ENCODE measurements around the gene AMY1B.
"Not testable (repeated sequence)": the region's sequence is repeated elsewhere in the genome, so short reads cannot be mapped to it uniquely, and the experiment has no call there.

Gene AMY1B

DNA sequence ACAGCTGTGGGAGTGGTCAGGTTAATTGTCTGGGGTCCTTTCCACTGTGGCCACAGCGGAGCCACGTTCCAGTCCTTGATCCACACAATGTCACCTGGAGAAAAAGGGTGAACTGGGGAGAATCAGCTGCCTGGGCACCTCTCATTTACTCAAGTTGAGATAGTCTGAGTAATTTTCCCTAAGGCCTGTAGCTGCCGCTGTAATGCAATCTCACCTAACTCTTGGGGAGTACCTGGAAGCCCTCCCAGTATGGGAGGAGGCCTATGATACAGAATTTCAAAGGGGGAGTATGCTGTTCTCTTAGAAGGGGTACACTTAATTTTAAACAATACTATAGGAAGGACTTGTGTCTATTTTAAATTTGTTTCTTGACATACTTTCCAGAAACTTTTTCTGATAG is 45.7 kb downstream of the AMY1B start:
- DNase-seq; H3K36me3 Mint-ChIP-seq (ENCODE audit: low read depth); H3K9me3 Mint-ChIP-seq; H3K27me3 Mint-ChIP-seq (ENCODE audit: low read depth, poor library complexity); H3K4me1 Mint-ChIP-seq; H3K27ac Mint-ChIP-seq; H3K4me3 Mint-ChIP-seq: not testable (repeated sequence)

DNA sequence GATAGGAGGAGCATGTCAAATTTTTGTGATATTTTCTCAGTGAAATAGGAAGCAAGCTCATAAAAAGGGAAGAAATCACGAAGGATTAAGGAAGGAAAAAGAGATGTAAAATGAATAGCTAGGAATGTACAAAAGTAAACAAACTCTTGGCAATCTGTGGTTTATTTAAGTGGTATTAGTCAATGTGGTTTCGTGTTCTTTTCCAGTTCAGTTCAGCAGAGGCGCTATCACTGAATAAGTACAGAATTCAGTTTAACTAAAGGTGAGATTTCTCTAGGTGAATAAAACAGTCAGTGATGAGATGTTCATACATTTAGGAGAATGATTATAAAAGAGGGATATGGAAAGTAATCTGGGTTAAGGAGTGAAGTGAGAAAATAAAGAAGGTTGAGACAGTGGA is 52.1 kb downstream of the AMY1B start:
- H3K4me3 Mint-ChIP-seq; H3K9me3 Mint-ChIP-seq; H3K27me3 Mint-ChIP-seq (ENCODE audit: low read depth, poor library complexity); H3K27ac Mint-ChIP-seq; DNase-seq; H3K4me1 Mint-ChIP-seq; H3K36me3 Mint-ChIP-seq (ENCODE audit: low read depth): not testable (repeated sequence)

DNA sequence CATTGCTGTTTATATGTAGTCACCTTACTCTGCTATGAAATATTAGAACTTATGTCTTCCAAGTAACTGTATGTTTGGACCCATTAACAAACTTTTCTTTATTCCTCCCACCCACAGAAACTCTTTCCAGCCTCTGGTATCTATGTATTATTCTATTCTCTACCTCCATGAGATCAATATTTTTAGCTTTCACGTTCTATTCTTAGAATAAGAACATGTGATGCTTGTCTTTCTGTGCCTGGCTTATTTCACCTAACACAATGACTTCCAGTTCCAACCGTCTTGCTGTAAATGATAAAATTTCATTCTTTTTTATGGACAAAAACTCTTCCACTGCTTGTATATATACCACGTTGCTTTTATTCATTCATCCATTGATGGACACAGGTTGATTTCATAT is 54.8 kb downstream of the AMY1B start:
- H3K27ac Mint-ChIP-seq; H3K9me3 Mint-ChIP-seq; H3K4me1 Mint-ChIP-seq; H3K36me3 Mint-ChIP-seq (ENCODE audit: low read depth); DNase-seq; H3K27me3 Mint-ChIP-seq (ENCODE audit: low read depth, poor library complexity); H3K4me3 Mint-ChIP-seq: not testable (repeated sequence)

Data from nephron progenitor cell (in vitro differentiated cells).